Measurements from ENCODE around the gene ADH7.
A peak's percentile ranks its signal among the peaks of the same experiment; 100 is the strongest.

Gene ADH7

DNA sequence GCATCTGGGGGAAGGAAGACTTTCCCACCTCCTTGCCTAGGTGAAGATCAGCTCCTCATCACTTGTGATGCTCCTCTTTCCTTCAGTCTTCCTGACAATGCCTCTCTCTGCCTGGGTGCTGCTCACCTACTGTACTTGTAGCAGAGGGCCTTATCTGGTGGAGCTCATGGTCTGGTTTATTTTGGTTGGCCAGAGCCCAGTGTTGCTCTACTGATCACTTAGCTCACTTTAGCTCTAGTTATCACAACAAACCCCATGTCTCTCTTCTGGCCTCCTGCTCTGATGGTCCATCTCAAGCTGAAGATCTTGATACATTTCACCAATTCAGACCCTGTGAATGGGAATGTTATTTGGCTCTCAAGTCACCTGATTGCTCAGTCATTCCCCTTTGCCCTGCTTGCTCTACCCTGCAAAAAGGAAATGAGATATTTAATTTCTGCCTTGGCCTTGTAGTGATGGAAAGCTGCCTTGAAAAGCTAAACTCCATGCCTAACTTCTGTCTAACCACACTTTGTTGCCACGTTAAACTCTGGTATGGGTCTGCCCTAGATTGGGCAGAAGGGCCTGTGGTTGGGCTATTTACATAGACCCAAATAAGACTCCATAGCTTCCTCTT, 52.3 kb downstream of the ADH7 start:
- Histone ChIP-seq H2AFZ (ENCODE audit: insufficient read depth, low read length, poor library complexity) (no peak overlapping the region), H3K27ac (ENCODE audit: low read depth, low read length) (no peak overlapping the region), H2BK120ac (ENCODE audit: insufficient read depth, low read length, poor library complexity) (no peak overlapping the region), H3K4me1 (ENCODE audit: control insufficient read depth in 1 of 2, insufficient read depth in 2 of 2, low read length in 2 of 2) (no peaks in the 10 kb centered on the region), H3K4me3 (ENCODE audit: low read depth, low read length) (no peak overlapping the region), H3K36me3 (ENCODE audit: control insufficient read depth in 1 of 2, insufficient read depth in 2 of 2, low read length in 2 of 2) (no peaks in the 10 kb centered on the region), H2BK5ac (ENCODE audit: low read depth, low read length, poor library complexity) (no peak overlapping the region), H4K12ac (ENCODE audit: low read depth, low read length) (no peak overlapping the region), H3K18ac (ENCODE audit: low read length) (no peak overlapping the region), H3K23ac (ENCODE audit: low read length) (no peak overlapping the region), H4K91ac (ENCODE audit: low read depth, low read length) (no peak overlapping the region), H3K4ac (ENCODE audit: low read depth, low read length) (no peak overlapping the region), H3K9me3 (ENCODE audit: insufficient read depth, low read depth, low read length) (no peaks in the 10 kb centered on the region), H3K79me2 (ENCODE audit: control insufficient read depth, insufficient read depth, low read length, poor library complexity) (no peaks in the 10 kb centered on the region), H2BK12ac (ENCODE audit: low read length) (no peak overlapping the region), H3K4me2 (ENCODE audit: low read length) (no peak overlapping the region), H3K14ac (ENCODE audit: low read length) (no peak overlapping the region), H3K27me3 (ENCODE audit: insufficient read depth, low read length) (no peaks in the 10 kb centered on the region), H2AK5ac (ENCODE audit: low read length) (no peak overlapping the region), H3K79me1 (ENCODE audit: low read length) (no peaks in the 10 kb centered on the region), H3K9ac (ENCODE audit: low read length) (no peak overlapping the region), H4K8ac (ENCODE audit: low read depth, low read length) (no peak overlapping the region)
- no peak for DNase-seq
- WGBS (ENCODE audit: extremely low coverage, insufficient coverage, insufficient read length), result no CpG with 5 or more reads among the region's 1 CpG

- Histone ChIP-seq H3K27me3 (ENCODE audit: insufficient read depth, low read length) (no peaks in the 10 kb centered on the region), H3K36me3 (ENCODE audit: control insufficient read depth in 1 of 2, insufficient read depth in 2 of 2, low read length in 2 of 2) (no peaks in the 10 kb centered on the region), H3K18ac (ENCODE audit: low read length) (no peak overlapping the region), H3K79me2 (ENCODE audit: control insufficient read depth, insufficient read depth, low read length, poor library complexity) (no peaks in the 10 kb centered on the region), H3K14ac (ENCODE audit: low read length) (no peak overlapping the region), H3K4ac (ENCODE audit: low read depth, low read length) (no peak overlapping the region), H3K27ac (ENCODE audit: low read depth, low read length) (no peak overlapping the region), H3K4me3 (ENCODE audit: low read depth, low read length) (no peak overlapping the region), H3K4me2 (ENCODE audit: low read length) (no peak overlapping the region), H3K79me1 (ENCODE audit: low read length) (no peaks in the 10 kb centered on the region), H4K12ac (ENCODE audit: low read depth, low read length) (no peak overlapping the region), H4K8ac (ENCODE audit: low read depth, low read length) (no peak overlapping the region), H3K4me1 (ENCODE audit: control insufficient read depth in 1 of 2, insufficient read depth in 2 of 2, low read length in 2 of 2) (no peaks in the 10 kb centered on the region), H2AK5ac (ENCODE audit: low read length) (no peak overlapping the region), H4K91ac (ENCODE audit: low read depth, low read length) (no peak overlapping the region), H2BK5ac (ENCODE audit: low read depth, low read length, poor library complexity) (no peak overlapping the region), H2AFZ (ENCODE audit: insufficient read depth, low read length, poor library complexity) (no peak overlapping the region), H3K9ac (ENCODE audit: low read length) (no peak overlapping the region), H3K9me3 (ENCODE audit: insufficient read depth, low read depth, low read length) (no peaks in the 10 kb centered on the region), H3K23ac (ENCODE audit: low read length) (no peak overlapping the region), H2BK120ac (ENCODE audit: insufficient read depth, low read length, poor library complexity) (no peak overlapping the region), H2BK12ac (ENCODE audit: low read length) (no peak overlapping the region)
- no peak for DNase-seq
- no CpG with 5 or more reads among the region's 1 CpG for WGBS (ENCODE audit: extremely low coverage, insufficient coverage, insufficient read length)
Observed at GRCh38 chr4:99381588-99382175, 53.5 kb downstream of the ADH7 start.

- no peak overlapping the region for H4K12ac ChIP-seq (ENCODE audit: low read depth, low read length)
- H3K27me3 ChIP-seq (ENCODE audit: insufficient read depth, low read length), result no peaks in the 10 kb centered on the region
- H3K14ac ChIP-seq (ENCODE audit: low read length), result no peak overlapping the region
- H3K79me1 ChIP-seq (ENCODE audit: low read length), result no peaks in the 10 kb centered on the region
- H3K4me1 ChIP-seq (ENCODE audit: control insufficient read depth in 1 of 2, insufficient read depth in 2 of 2, low read length in 2 of 2), result no peaks in the 10 kb centered on the region
- no peaks in the 10 kb centered on the region for H3K79me2 ChIP-seq (ENCODE audit: control insufficient read depth, insufficient read depth, low read length, poor library complexity)
- no peak overlapping the region for H4K8ac ChIP-seq (ENCODE audit: low read depth, low read length)
- no peak overlapping the region for H3K23ac ChIP-seq (ENCODE audit: low read length)
- H2AK5ac ChIP-seq (ENCODE audit: low read length), result no peak overlapping the region
- H3K4me3 ChIP-seq (ENCODE audit: low read depth, low read length), result no peak overlapping the region
- H2BK5ac ChIP-seq (ENCODE audit: low read depth, low read length, poor library complexity), result no peak overlapping the region
- no peak overlapping the region for H2AFZ ChIP-seq (ENCODE audit: insufficient read depth, low read length, poor library complexity)
- H2BK120ac ChIP-seq (ENCODE audit: insufficient read depth, low read length, poor library complexity), result no peak overlapping the region
- H3K9me3 ChIP-seq (ENCODE audit: insufficient read depth, low read depth, low read length), result no peaks in the 10 kb centered on the region
- no peak overlapping the region for H3K9ac ChIP-seq (ENCODE audit: low read length)
- DNase-seq, result no peak
- H3K4ac ChIP-seq (ENCODE audit: low read depth, low read length), result no peak overlapping the region
- H2BK12ac ChIP-seq (ENCODE audit: low read length), result no peak overlapping the region
- no peak overlapping the region for H3K27ac ChIP-seq (ENCODE audit: low read depth, low read length)
- no peak overlapping the region for H3K4me2 ChIP-seq (ENCODE audit: low read length)
- no peak overlapping the region for H3K18ac ChIP-seq (ENCODE audit: low read length)
- no peak overlapping the region for H4K91ac ChIP-seq (ENCODE audit: low read depth, low read length)
- peaks cover 0 to 1% of the 10 kb centered on the region in 2 experiments for H3K36me3 ChIP-seq (ENCODE audit: control insufficient read depth in 1 of 2, insufficient read depth in 2 of 2, low read length in 2 of 2)
Observed at GRCh38 chr4:99379571-99379970, 55.6 kb downstream of the ADH7 start.

DNA sequence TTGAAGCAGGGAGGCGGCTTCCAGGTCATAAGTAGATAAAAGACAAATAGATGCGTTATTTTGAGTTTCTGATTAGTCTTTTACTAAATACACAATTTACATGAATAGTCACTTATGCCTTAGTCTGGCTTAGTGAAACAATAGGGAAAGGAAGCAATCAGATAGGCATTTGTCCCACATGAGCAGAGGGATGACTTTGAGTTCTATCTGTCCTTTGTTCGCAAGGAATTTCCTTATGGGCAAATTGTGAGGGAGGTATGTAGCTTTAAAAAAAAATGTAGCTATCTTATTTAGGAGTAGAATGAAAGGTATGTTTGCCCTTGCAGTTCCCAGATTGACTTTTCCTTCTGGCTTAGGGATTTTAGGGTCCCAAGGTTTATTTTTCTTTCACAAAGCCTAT, 56.3 kb downstream of the ADH7 start:
- peaks cover 0 to 1% of the 10 kb centered on the region in 2 experiments for H3K36me3 ChIP-seq (ENCODE audit: control insufficient read depth in 1 of 2, insufficient read depth in 2 of 2, low read length in 2 of 2)
- H4K8ac ChIP-seq (ENCODE audit: low read depth, low read length), result no peak overlapping the region
- no peak overlapping the region for H4K12ac ChIP-seq (ENCODE audit: low read depth, low read length)
- H3K9me3 ChIP-seq (ENCODE audit: insufficient read depth, low read depth, low read length), result no peaks in the 10 kb centered on the region
- no peak overlapping the region for H3K18ac ChIP-seq (ENCODE audit: low read length)
- no peak overlapping the region for H3K14ac ChIP-seq (ENCODE audit: low read length)
- no peak overlapping the region for H2AK5ac ChIP-seq (ENCODE audit: low read length)
- H2BK120ac ChIP-seq (ENCODE audit: insufficient read depth, low read length, poor library complexity), result peak overlapping the region; percentile 11
- H3K79me2 ChIP-seq (ENCODE audit: control insufficient read depth, insufficient read depth, low read length, poor library complexity), result no peaks in the 10 kb centered on the region
- no peak overlapping the region for H2AFZ ChIP-seq (ENCODE audit: insufficient read depth, low read length, poor library complexity)
- H3K4me2 ChIP-seq (ENCODE audit: low read length), result no peak overlapping the region
- H3K4me3 ChIP-seq (ENCODE audit: low read depth, low read length), result no peak overlapping the region
- H3K23ac ChIP-seq (ENCODE audit: low read length), result no peak overlapping the region
- no peaks in the 10 kb centered on the region for H3K27me3 ChIP-seq (ENCODE audit: insufficient read depth, low read length)
- no peaks in the 10 kb centered on the region for H3K79me1 ChIP-seq (ENCODE audit: low read length)
- DNase-seq, result peak in 1 of 2 donors; percentile 68
- no peak overlapping the region for H3K27ac ChIP-seq (ENCODE audit: low read depth, low read length)
- no peak overlapping the region for H4K91ac ChIP-seq (ENCODE audit: low read depth, low read length)
- no peak overlapping the region for H3K4ac ChIP-seq (ENCODE audit: low read depth, low read length)
- H3K9ac ChIP-seq (ENCODE audit: low read length), result no peak overlapping the region
- no peak overlapping the region for H2BK12ac ChIP-seq (ENCODE audit: low read length)
- no peaks in the 10 kb centered on the region for H3K4me1 ChIP-seq (ENCODE audit: control insufficient read depth in 1 of 2, insufficient read depth in 2 of 2, low read length in 2 of 2)
- no peak overlapping the region for H2BK5ac ChIP-seq (ENCODE audit: low read depth, low read length, poor library complexity)
- WGBS (ENCODE audit: extremely low coverage, insufficient coverage, insufficient read length), result no CpG with 5 or more reads among the region's 3 CpGs

All from trophoblast cell (in vitro differentiated cells and primary cell).